Cerebellar nuclear complex (tissue), 1 donor: Measurements from ENCODE around the gene LFNG.
A peak's percentile ranks its signal among the peaks of the same experiment; 100 is the strongest.
"Not testable (repeated sequence)": the region's sequence is repeated elsewhere in the genome, so short reads cannot be mapped to it uniquely, and the experiment has no call there.

ENCODE experiments used
- DNase-seq, 2 experiments: peaks; one replicate each; lab custom pipeline; 2025; lab: John Stamatoyannopoulos, UW

The LFNG gene

GRCh38 chr7:2545746-2546425, 26.3 kb downstream of the LFNG start:
- no peak for DNase-seq

- DNase-seq: no peak
Observed at GRCh38 chr7:2546776-2547586, 27.4 kb downstream of the LFNG start.

GRCh38 chr7:2551418-2551817, 31.8 kb downstream of the LFNG start:
- DNase-seq: no peak

GRCh38 chr7:2553108-2553507, 33.5 kb downstream of the LFNG start:
- DNase-seq: no peak

- DNase-seq: no peak
Observed at GRCh38 chr7:2553831-2554581, 34.4 kb downstream of the LFNG start.

GRCh38 chr7:2554661-2555111, 35.1 kb downstream of the LFNG start:
- no peak for DNase-seq

GRCh38 chr7:2555121-2556052, 35.8 kb downstream of the LFNG start, which contains the start of gene BRAT1:
TSS of gene BRAT1 (minus strand) at chr7:2555524. CDS start at chr7:2554431, 1,093 bp downstream.
- peak; percentile 55 to 71 for DNase-seq

GRCh38 chr7:2558629-2559282, 39.2 kb downstream of the LFNG start, which contains the start of gene IQCE:
TSS of gene IQCE (plus strand) at chr7:2558979. CDS start at chr7:2559182, 203 bp downstream.
- DNase-seq: peak in 1 of 2 experiments; percentile 57

- no peak for DNase-seq
Observed at GRCh38 chr7:2559283-2559950, 39.8 kb downstream of the LFNG start.

GRCh38 chr7:2563955-2564354, 44.4 kb downstream of the LFNG start:
- DNase-seq: not testable (repeated sequence)

GRCh38 chr7:2564970-2565540, 45.5 kb downstream of the LFNG start:
- DNase-seq: no peak

GRCh38 chr7:2566348-2566889, 46.8 kb downstream of the LFNG start:
- DNase-seq: no peak

- DNase-seq: no peak
Observed at GRCh38 chr7:2566890-2567678, 47.5 kb downstream of the LFNG start.

- peak; percentile 8 to 13 for DNase-seq
Observed at GRCh38 chr7:2567679-2568278, 48.2 kb downstream of the LFNG start.

GRCh38 chr7:2568521-2569223, 49.1 kb downstream of the LFNG start:
- no peak for DNase-seq

- DNase-seq: no peak
Observed at GRCh38 chr7:2569421-2569820, 49.8 kb downstream of the LFNG start.

GRCh38 chr7:2570021-2570420, 50.4 kb downstream of the LFNG start:
- no peak for DNase-seq

- no peak for DNase-seq
Observed at GRCh38 chr7:2571409-2571808, 51.8 kb downstream of the LFNG start.
